ENCODE data around the gene SLC9A1.

The SLC9A1 gene

GRCh38 chr1:27057389-27057788 is 97.5 kb downstream of the SLC9A1 start:
- Mint-ChIP-seq H3K36me3 (ENCODE audit: insufficient read depth) (peaks cover 6% of the 10 kb centered on the region), H3K27me3 (peaks cover 0 to 7% of the 10 kb centered on the region in 2 donors), H3K4me1 (ENCODE audit: low read depth in 2 of 2) (no peaks in the 10 kb centered on the region), H3K27ac (no peak overlapping the region), H3K4me3 (no peak overlapping the region), H3K9me3 (no peaks in the 10 kb centered on the region)
- DNase-seq = no peak
- no peak for ATAC-seq (replicated peaks)

DNA sequence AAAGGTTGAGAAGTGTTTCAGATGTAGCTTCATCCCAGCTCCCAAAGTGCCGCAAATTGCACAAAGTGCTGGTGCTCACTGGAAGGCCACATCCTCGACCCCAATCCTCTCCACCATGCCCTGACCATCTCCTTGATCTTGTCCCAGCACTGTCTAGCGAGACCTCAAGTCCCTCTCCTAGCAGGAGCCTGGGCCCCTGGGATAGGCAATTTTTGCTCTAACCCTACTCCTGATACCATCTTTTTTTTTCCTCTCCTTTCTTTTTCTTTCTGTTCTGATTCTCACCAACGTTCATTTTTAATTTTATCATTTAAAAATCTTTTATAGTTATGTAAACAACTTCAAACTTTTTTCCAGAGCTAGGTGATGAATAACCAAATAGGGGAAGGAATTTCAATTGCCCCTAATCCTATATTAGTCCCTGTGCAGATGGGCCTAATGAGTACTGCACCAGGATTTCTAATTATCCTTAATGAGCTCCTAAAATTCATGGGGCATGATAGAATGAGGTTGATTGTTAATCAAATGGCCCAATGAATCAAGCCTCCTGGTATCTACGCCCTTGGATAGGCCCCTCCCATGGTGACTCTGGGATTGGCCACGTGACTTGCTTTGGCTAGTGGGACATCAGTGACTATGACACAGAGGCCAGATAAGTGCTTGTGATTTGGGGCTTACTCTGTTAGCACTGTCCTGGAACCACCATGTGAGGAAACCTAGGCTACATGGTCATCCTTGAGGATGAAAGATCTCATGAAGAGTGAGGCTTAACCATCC is 100.8 kb downstream of the SLC9A1 start:
- Mint-ChIP-seq H3K27me3 (no peaks in the 10 kb centered on the region), H3K9me3 (no peaks in the 10 kb centered on the region), H3K27ac (no peak overlapping the region), H3K4me1 (ENCODE audit: low read depth in 2 of 2) (no peaks in the 10 kb centered on the region), H3K36me3 (ENCODE audit: insufficient read depth) (peaks cover 3% of the 10 kb centered on the region), H3K4me3 (no peak overlapping the region)
- ATAC-seq (replicated peaks) (no peak), DNase-seq (no peak)

DNA sequence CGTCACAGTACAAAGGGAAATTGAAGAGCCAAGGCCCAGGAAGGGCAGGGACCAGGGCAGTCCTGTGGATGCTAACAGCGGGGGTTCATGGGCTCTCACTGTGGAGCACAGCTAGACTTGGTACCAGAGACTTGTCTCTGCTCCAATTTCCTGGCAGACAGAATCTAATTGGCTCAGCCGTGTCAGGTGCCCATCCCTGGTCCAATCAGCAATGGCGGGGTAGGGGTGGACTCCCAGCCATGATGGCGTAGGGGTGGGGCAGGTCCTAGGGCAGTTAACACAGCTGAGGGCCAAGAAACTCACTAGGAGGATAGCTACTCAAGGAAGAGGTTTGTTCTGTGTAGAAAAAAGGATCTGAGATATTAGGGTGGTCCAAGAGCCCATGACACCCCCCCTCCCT is 102.4 kb downstream of the SLC9A1 start:
- H3K27me3 Mint-ChIP-seq = peaks cover 0 to 4% of the 10 kb centered on the region in 2 donors
- H3K36me3 Mint-ChIP-seq (ENCODE audit: insufficient read depth) = no peaks in the 10 kb centered on the region
- DNase-seq = no peak
- no peak for ATAC-seq (replicated peaks)
- H3K4me1 Mint-ChIP-seq (ENCODE audit: low read depth in 2 of 2) = no peaks in the 10 kb centered on the region
- H3K9me3 Mint-ChIP-seq = no peaks in the 10 kb centered on the region
- H3K27ac Mint-ChIP-seq = no peak overlapping the region
- H3K4me3 Mint-ChIP-seq = no peak overlapping the region

DNA sequence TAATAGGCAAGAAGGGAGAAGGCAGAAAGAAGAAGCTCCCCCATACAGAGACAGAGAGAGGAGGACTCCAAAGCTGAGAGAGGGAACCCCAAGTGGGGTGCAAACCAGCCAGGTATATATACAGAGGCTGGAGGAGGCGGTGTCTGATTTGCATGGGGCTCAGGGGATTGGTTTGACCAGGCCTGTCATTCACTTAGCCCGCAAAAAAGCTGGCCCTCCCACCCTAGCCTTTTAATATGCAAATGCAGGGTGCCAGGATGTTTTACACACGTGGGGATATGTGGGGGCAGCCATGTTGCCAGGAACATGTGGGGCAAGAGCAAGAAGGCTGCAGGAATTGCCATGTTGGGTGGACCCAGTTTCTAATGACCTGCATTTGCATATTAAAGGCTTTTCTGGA is 105.3 kb downstream of the SLC9A1 start:
- ATAC-seq (replicated peaks) = no peak
- Mint-ChIP-seq H3K9me3 (no peaks in the 10 kb centered on the region), H3K4me3 (no peak overlapping the region), H3K36me3 (ENCODE audit: insufficient read depth) (no peaks in the 10 kb centered on the region), H3K27ac (no peak overlapping the region), H3K27me3 (peaks cover 0 to 9% of the 10 kb centered on the region in 2 donors), H3K4me1 (ENCODE audit: low read depth in 2 of 2) (peaks cover 9 to 11% of the 10 kb centered on the region in 2 donors)
- DNase-seq = no peak

DNA sequence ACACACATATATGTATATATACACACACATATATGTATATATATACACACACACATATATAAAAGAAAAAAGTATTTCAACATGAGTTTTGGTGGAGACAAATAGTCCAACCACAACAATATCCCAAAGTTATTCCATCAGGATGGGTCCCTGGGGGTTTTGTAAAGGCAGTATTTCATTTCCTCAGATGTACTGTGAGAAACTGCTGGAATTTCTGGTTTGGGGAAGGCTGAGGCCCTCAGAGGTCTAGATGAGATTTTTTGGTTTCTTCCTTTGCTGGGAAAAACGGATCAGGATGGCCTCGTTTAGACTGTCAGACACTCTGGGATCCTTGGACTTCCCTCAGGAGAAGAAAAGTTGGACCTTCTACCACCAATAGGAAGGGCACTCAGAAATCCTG is 105.8 kb downstream of the SLC9A1 start:
- Mint-ChIP-seq H3K27me3 (peaks cover 0 to 9% of the 10 kb centered on the region in 2 donors), H3K4me1 (ENCODE audit: low read depth in 2 of 2) (peaks cover 12 to 15% of the 10 kb centered on the region in 2 donors), H3K9me3 (no peaks in the 10 kb centered on the region), H3K4me3 (no peak overlapping the region), H3K27ac (no peak overlapping the region), H3K36me3 (ENCODE audit: insufficient read depth) (no peaks in the 10 kb centered on the region)
- ATAC-seq (replicated peaks) = no peak
- no peak for DNase-seq
